Fibroblast of lung (primary cell): ENCODE measurements around the gene SAFB.

ENCODE experiments used
- CTCF ChIP-seq, 2 donors: IDR thresholded peaks in 1 of 2; conservative IDR thresholded peaks in 1 of 2; 1 replicate in 1 of 2; 2 replicates in 1 of 2; pipeline ENCODE4 v1.5.1; 2011 to 2012; ENCODE audit warnings: low read length in 2 of 2, control low read depth in 1 of 2, inconsistent platforms in 1 of 2, low read depth in 1 of 2, mild to moderate bottlenecking in 1 of 2
- EZH2 ChIP-seq: IDR thresholded peaks from 2 replicates; pipeline ENCODE4 v1.5.1; 2012; ENCODE audit warnings: low read length, control low read depth, mild to moderate bottlenecking; ENCODE audit errors: missing control alignments

GRCh38 chr19:5680084-5680436 is 57.2 kb downstream of the SAFB start:
- no peak for TF ChIP-seq CTCF (conservative IDR thresholded peaks at IDR 0.05 in 1 of 2, IDR thresholded peaks at IDR 0.05 in 1 of 2; ENCODE audit: low read depth in 1 of 2, low read length in 2 of 2)
- no peak for TF ChIP-seq EZH2
